SK-N-MC (cell line): ENCODE data around the gene ANKRD44.

Source experiments
- EZH2 ChIP-seq: fragments of 200-600 bp; sonication (generic); IDR thresholded peaks from one replicate; pipeline ENCODE4 v1.6.1; 2017; ENCODE audit warnings: antibody characterized with exemption
- FOXP2 ChIP-seq: optimal IDR thresholded peaks from 2 replicates; pipeline ENCODE3; 2011; ENCODE audit warnings: mild to moderate bottlenecking, moderate library complexity; ENCODE audit not compliant: insufficient read depth; ENCODE audit errors: extremely low read length, control extremely low read depth
- POLR2AphosphoS5 ChIP-seq: IDR thresholded peaks from 2 replicates; pipeline ENCODE4 v1.6.1; 2012; ENCODE audit warnings: mild to moderate bottlenecking, low read depth, low read length, borderline replicate concordance

- TF ChIP-seq EZH2 (no peak), POLR2AphosphoS5 (no peak), FOXP2 (no peak)
Measured at GRCh38 chr2:197207598-197207997, 103.0 kb downstream of the ANKRD44 start.
